ENCODE measurements around the gene ADGRB2. TPM values are rescaled to one million over a fixed set of nuclear protein-coding genes. Genes with fewer than 3 reads are reported as not detected.

Gene ADGRB2
- total RNA-seq, 2 experiments from 2014 or later, result 0.24 to 0.30 TPM

DNA sequence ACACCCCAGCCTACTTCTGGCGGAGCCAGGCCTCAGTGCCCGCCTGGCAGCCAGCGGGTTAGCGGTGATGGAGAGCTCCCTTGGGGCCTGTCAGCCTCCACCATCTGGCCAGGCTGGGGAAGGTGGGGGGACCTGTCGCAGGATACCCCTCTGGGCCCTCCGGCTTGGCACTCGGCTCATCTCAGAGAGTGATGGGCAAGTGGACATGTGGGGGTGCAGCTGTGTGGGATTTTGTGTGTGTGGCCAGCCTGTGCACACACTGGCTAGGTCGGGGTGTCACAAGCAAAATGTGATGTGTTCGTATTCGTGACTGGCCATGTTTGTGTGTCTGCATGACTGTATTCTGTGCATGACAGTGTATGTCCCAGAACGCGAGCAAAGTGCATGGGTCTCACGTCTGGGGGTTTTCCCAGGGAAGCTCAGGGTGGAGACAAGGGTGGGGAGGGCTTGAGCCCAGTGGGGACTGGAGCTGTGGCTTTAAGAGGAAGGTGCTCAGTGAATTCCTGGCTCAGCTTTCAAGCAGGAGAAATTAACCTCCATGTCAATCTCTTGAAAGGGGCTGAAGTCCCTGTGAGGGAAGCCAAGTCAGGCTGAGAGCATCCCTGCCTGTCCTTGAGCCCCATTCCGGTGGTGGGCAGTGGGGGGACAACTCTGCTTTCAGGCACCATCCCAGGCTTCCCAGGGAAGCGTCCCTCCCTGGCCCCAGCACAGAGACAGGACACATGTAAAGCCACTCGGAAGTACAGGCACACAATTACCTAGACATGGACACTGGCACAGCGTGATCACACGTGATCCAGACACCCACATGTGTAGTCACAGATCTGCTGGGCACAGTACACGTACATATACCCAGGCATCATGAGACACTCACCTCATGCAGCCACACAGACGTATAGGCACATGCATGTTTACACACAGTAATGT lies 21.1 kb upstream of the ADGRB2 start:
- CTCF ChIA-PET, result interaction anchor here (1.0 kb wide), 1 partner anchor 178 kb away, joined by 3 read pairs; no protein-coding TSS in a partner anchor
- DNase-seq, result no peak
- H3K4me1 Mint-ChIP-seq (ENCODE audit: low read depth), result peaks cover 6% of the 10 kb centered on the region
- intact Hi-C loops (cut with micrococcal nuclease), result loop anchor here (5.0 kb wide), 1 partner anchor 553 kb away; no protein-coding TSS in a partner anchor
- no peak overlapping the region for H3K4me3 Mint-ChIP-seq
- no peaks in the 10 kb centered on the region for H3K9me3 Mint-ChIP-seq
- no peaks in the 10 kb centered on the region for H3K36me3 Mint-ChIP-seq (ENCODE audit: low read depth)
- H3K27me3 Mint-ChIP-seq (ENCODE audit: low read depth), result no peaks in the 10 kb centered on the region
- H3K27ac Mint-ChIP-seq, result no peak overlapping the region

DNA sequence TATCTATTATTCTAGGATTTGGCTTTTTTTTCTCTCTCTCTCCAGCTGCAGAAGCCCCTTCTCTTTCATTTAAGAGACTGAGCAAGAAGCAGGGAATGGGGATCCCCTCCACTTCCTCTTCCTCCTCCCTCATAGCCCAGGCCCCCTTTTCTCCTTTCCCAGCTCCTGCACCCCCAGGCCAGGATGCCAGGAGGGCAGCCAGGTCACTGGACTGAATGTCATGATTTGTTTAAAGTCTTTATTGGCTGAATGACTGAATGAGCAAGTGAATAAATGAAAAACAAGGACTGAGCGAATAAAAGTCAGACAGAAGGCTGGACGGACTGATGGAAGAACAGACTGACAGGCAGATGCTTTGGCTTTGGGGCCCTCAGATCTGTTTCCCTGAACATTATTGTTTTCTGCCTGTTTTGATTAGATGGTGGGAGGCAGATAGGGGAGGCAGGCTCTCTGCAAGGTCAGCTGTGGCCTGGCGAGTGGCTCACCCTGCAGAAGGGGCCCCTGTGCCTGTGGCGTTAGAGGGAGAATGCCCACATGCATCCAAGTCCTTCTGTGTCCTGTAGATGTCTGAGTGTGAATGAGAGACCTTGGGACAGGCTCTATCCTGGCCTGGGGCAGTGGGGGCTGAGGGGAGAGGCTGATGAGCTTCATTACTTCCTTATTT lies 20.3 kb upstream of the ADGRB2 start:
- Mint-ChIP-seq H3K27ac (no peak overlapping the region), H3K36me3 (ENCODE audit: low read depth) (no peaks in the 10 kb centered on the region), H3K4me3 (no peak overlapping the region), H3K9me3 (no peaks in the 10 kb centered on the region), H3K27me3 (ENCODE audit: low read depth) (peaks cover 2% of the 10 kb centered on the region), H3K4me1 (ENCODE audit: low read depth) (peaks cover 6% of the 10 kb centered on the region)
- intact Hi-C loops (cut with micrococcal nuclease), result loop anchor here (5.0 kb wide), 1 partner anchor 552 kb away; no protein-coding TSS in a partner anchor
- CTCF ChIA-PET, result interaction anchor here (1.0 kb wide), 1 partner anchor 179 kb away, joined by 3 read pairs; no protein-coding TSS in a partner anchor
- DNase-seq, result no peak

GRCh38 chr1:31783846-31784245 lies 19.7 kb upstream of the ADGRB2 start:
- no peak for DNase-seq
- Mint-ChIP-seq H3K27ac (no peak overlapping the region), H3K27me3 (ENCODE audit: low read depth) (peaks cover 2% of the 10 kb centered on the region), H3K9me3 (no peaks in the 10 kb centered on the region), H3K4me1 (ENCODE audit: low read depth) (peaks cover 6% of the 10 kb centered on the region), H3K36me3 (ENCODE audit: low read depth) (no peaks in the 10 kb centered on the region), H3K4me3 (no peak overlapping the region)
- CTCF ChIA-PET, result no interaction called here
- intact Hi-C loops (cut with micrococcal nuclease), result no loop called here

DNA sequence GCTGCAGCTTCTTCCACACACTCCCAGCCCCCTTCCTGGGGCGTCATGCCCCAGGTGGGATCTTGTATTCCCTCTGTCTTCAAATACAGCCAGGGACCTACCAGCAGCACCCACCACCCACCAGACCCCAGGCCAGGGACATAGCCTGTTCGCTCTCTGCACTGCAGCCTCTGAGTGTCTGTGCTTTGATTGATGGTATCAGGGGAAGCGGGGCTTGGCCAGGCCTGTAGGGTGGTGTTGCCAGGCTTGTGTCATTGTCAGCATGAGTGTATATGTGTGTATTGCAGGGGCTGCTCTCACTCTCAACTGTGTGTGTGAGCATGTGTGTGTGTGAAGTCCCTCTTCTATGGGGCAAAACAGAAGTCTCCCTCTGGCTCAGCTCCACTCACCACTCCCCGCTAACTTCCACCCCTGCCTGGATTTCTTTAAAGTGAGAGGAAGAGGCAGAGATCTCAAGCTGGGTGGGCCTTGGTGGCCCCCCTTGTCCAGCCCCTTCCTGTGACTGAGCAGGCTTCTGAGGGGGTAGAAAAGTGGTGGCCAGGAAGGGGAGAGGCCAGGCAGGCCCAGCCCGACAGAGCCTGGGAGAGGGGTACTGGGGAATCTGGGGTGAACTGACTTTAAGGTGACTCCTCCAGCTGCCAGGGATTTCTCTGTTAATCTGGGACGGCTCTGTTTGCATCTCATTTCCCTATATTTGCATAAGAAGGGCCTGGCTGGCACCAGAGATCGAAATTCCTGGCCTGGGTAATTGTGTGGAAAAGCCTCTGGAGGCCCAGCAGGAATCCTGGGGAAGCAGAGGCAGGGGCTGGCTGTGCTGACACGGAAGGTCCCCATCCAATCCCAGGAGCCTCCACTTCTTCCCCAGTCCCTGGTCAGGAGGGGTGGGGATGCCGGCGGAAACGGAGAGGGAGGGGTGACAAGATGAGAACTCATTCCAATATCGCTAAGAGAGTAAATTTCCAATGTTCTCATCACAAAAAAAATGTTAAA lies 18.6 kb upstream of the ADGRB2 start:
- Mint-ChIP-seq H3K27ac (no peak overlapping the region), H3K27me3 (ENCODE audit: low read depth) (peaks cover 2% of the 10 kb centered on the region), H3K4me1 (ENCODE audit: low read depth) (peaks cover 1% of the 10 kb centered on the region), H3K9me3 (no peaks in the 10 kb centered on the region), H3K36me3 (ENCODE audit: low read depth) (no peaks in the 10 kb centered on the region), H3K4me3 (no peak overlapping the region)
- CTCF ChIA-PET, result interaction anchor here (1.0 kb wide), 1 partner anchor 20 kb away, joined by 5 read pairs; no protein-coding TSS in a partner anchor
- no peak for DNase-seq
- intact Hi-C loops (cut with micrococcal nuclease), result no loop called here

DNA sequence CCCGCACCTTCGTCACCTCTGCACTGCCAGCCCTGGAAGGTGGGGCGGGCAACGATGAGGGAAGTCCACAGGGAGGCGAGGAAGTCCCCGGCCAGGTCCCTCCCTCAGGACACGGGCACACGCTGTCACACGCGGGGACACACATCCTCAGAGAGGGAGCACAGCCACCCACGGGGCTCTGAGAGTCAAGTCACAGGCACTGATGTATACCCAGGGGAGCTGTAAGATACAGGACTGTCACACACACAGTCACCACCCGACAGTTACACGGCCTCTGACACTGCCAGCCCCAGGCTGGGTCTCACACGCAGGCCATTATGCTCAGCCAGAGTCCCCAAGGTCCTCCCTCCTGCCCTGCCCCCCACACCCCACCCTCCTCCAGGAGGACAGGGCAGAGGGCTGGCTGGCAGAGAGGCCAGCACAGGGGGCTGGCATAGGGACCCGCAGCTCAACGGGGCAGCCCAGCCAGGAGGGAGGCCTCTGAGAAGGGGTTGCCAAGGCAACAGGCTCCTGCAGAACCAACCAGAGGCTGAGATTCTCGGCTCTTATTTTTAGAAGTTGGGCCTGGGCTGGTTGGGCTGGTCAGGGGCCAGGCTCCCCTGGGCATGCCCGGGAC lies 17.7 kb upstream of the ADGRB2 start:
- CTCF ChIA-PET, result interaction anchor here (1.0 kb wide), 1 partner anchor 19 kb away, joined by 5 read pairs; no protein-coding TSS in a partner anchor
- H3K4me3 Mint-ChIP-seq, result no peak overlapping the region
- no peaks in the 10 kb centered on the region for H3K9me3 Mint-ChIP-seq
- peaks cover 2% of the 10 kb centered on the region for H3K27me3 Mint-ChIP-seq (ENCODE audit: low read depth)
- intact Hi-C loops (cut with micrococcal nuclease), result no loop called here
- no peak overlapping the region for H3K27ac Mint-ChIP-seq
- no peaks in the 10 kb centered on the region for H3K36me3 Mint-ChIP-seq (ENCODE audit: low read depth)
- no peak for DNase-seq
- no peaks in the 10 kb centered on the region for H3K4me1 Mint-ChIP-seq (ENCODE audit: low read depth)

DNA sequence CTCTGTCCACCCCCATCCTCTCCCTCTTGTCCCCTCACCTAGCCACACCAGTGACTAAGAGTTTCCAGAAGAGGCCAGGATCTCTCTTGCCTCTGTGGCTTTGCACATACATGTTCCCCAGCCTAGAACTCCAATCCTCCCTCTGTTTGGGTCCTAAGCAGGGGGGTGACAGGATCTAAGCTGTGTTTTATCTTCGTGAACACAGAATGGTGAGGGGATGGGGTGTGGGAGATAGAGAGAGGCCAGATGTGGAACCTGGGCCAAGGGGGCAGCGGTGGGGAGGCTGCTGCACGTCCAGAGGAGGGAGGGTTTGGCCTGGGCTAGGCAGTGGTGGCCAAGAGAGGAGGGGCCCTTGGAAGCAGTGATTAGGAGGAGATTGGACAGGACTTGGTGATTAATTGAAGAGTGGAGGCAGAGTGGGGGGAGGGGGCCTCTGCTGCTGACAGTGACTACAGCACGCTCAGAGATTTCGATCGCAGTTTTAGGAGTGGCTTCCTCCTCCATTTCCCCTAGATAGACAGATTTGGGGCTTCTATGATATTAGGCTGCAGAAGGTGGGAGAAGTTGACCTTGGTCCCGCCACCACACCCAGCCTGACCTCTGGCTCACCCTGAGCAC lies 17.1 kb upstream of the ADGRB2 start:
- H3K36me3 Mint-ChIP-seq (ENCODE audit: low read depth), result no peaks in the 10 kb centered on the region
- H3K27me3 Mint-ChIP-seq (ENCODE audit: low read depth), result peaks cover 4% of the 10 kb centered on the region
- H3K9me3 Mint-ChIP-seq, result no peaks in the 10 kb centered on the region
- intact Hi-C loops (cut with micrococcal nuclease), result no loop called here
- H3K27ac Mint-ChIP-seq, result no peak overlapping the region
- H3K4me3 Mint-ChIP-seq, result no peak overlapping the region
- no peaks in the 10 kb centered on the region for H3K4me1 Mint-ChIP-seq (ENCODE audit: low read depth)
- CTCF ChIA-PET, result no interaction called here
- DNase-seq, result no peak

DNA sequence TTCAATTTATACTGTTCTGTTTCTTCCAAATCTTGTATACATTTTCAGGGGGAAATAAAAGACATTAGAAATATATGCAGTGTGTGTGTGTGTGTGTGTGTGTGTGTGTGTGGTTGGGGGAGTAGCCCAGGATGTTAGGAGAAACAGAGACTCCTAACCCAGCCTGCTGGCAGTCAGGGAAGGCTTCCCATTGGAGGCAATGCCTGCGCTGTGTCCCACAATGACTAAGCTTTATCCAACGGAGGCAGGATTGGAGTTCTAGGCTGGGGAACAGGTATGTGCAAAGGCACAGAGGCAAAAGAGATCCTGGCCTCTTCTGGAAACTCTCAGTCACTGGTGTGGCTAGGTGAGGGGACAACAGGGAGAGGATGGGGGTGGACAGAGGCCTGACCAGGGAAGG lies 16.5 kb upstream of the ADGRB2 start:
- no peaks in the 10 kb centered on the region for H3K4me1 Mint-ChIP-seq (ENCODE audit: low read depth)
- DNase-seq, result no peak
- H3K4me3 Mint-ChIP-seq, result no peak overlapping the region
- no peak overlapping the region for H3K27ac Mint-ChIP-seq
- H3K36me3 Mint-ChIP-seq (ENCODE audit: low read depth), result no peaks in the 10 kb centered on the region
- CTCF ChIA-PET, result no interaction called here
- intact Hi-C loops (cut with micrococcal nuclease), result no loop called here
- H3K27me3 Mint-ChIP-seq (ENCODE audit: low read depth), result peaks cover 5% of the 10 kb centered on the region
- H3K9me3 Mint-ChIP-seq, result no peaks in the 10 kb centered on the region

- H3K9me3 Mint-ChIP-seq, result no peaks in the 10 kb centered on the region
- intact Hi-C loops (cut with micrococcal nuclease), result no loop called here
- H3K27ac Mint-ChIP-seq, result no peak overlapping the region
- no peaks in the 10 kb centered on the region for H3K36me3 Mint-ChIP-seq (ENCODE audit: low read depth)
- CTCF ChIA-PET, result no interaction called here
- DNase-seq, result no peak
- peaks cover 7% of the 10 kb centered on the region for H3K27me3 Mint-ChIP-seq (ENCODE audit: low read depth)
- no peaks in the 10 kb centered on the region for H3K4me1 Mint-ChIP-seq (ENCODE audit: low read depth)
- H3K4me3 Mint-ChIP-seq, result no peak overlapping the region
Measured at GRCh38 chr1:31779687-31780086, 15.5 kb upstream of the ADGRB2 start.

- H3K27ac Mint-ChIP-seq, result no peak overlapping the region
Measured at GRCh38 chr1:31778763-31779488, 14.8 kb upstream of the ADGRB2 start.

GRCh38 chr1:31776516-31776915 lies 12.4 kb upstream of the ADGRB2 start:
- no peak overlapping the region for H3K4me3 Mint-ChIP-seq
- no peaks in the 10 kb centered on the region for H3K36me3 Mint-ChIP-seq (ENCODE audit: low read depth)
- H3K4me1 Mint-ChIP-seq (ENCODE audit: low read depth), result peaks cover 17% of the 10 kb centered on the region
- peaks cover 27% of the 10 kb centered on the region for H3K27me3 Mint-ChIP-seq (ENCODE audit: low read depth)
- intact Hi-C loops (cut with micrococcal nuclease), result no loop called here
- no peaks in the 10 kb centered on the region for H3K9me3 Mint-ChIP-seq
- DNase-seq, result no peak
- no peak overlapping the region for H3K27ac Mint-ChIP-seq
- CTCF ChIA-PET, result interaction anchor here (0.7 to 2.2 kb wide), 3 partner anchors 12 to 31 kb away, joined by 3 to 5 read pairs (median 5); no protein-coding TSS in a partner anchor

More at GRCh38 chr1:31778763-31779488, 14.8 kb upstream of the ADGRB2 start:
- CTCF ChIA-PET, result no interaction called here
- H3K36me3 Mint-ChIP-seq (ENCODE audit: low read depth), result no peaks in the 10 kb centered on the region
- DNase-seq, result no peak
- H3K4me3 Mint-ChIP-seq, result no peak overlapping the region
- H3K27me3 Mint-ChIP-seq (ENCODE audit: low read depth), result peaks cover 13% of the 10 kb centered on the region
- peaks cover under 1% of the 10 kb centered on the region for H3K4me1 Mint-ChIP-seq (ENCODE audit: low read depth)
- intact Hi-C loops (cut with micrococcal nuclease), result no loop called here
- no peaks in the 10 kb centered on the region for H3K9me3 Mint-ChIP-seq

DNA sequence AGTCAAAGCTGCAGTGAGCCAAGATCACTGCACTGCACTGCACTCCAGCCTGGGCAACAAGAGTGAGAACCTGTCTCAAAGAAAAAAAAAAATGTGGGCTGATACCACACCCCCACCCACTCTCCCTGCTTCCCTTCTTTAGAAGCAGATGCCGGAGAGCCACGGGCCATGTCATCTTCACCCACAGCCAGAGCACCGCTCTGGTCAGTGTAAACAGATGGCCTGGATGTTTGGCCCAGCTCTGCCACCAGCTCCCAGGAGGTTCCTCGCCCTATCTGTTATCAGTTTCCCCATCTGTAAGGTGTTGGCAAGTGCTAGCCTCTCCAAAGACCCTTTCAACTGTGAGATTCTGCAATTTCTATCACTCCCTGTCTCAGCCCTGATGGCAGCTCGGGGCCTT lies 11.9 kb upstream of the ADGRB2 start:
- intact Hi-C loops (cut with micrococcal nuclease), result no loop called here
- Mint-ChIP-seq H3K27me3 (ENCODE audit: low read depth) (peaks cover 27% of the 10 kb centered on the region), H3K9me3 (no peaks in the 10 kb centered on the region), H3K4me1 (ENCODE audit: low read depth) (peaks cover 21% of the 10 kb centered on the region), H3K27ac (no peak overlapping the region), H3K36me3 (ENCODE audit: low read depth) (no peaks in the 10 kb centered on the region), H3K4me3 (no peak overlapping the region)
- CTCF ChIA-PET, result interaction anchor here (0.6 to 2.2 kb wide), 3 partner anchors 13 to 76 kb away, joined by 3 to 5 read pairs (median 5); no protein-coding TSS in a partner anchor
- DNase-seq, result no peak
